Activated T-cell treated with anti-CD3 and anti-CD28 coated beads, Interleukin-2, amount 50 U/mL, for 72 hours (primary cell): ENCODE data around the gene MATN3. TPM values are rescaled to one million over a fixed set of nuclear protein-coding genes. Genes with fewer than 3 reads are reported as not detected.
A peak's percentile ranks its signal among the peaks of the same experiment; 100 is the strongest.

Source experiments
- ATAC-seq, 2 donors: fragments of 150-1000 bp; cut with Tn5 transposase; replicated peaks in 1 of 2; 2 replicates each; pipeline ENCODE4 v1.10.0; 2021; ENCODE audit warnings: moderate library complexity in 2 of 2, mild to moderate bottlenecking in 1 of 2
- DNase-seq, 2 donors: peaks; one replicate each; pipeline ENCODE4 v3.0.0; 2021 to 2022; ENCODE audit warnings: mixed read lengths in 1 of 2
- H3K27ac Mint-ChIP-seq: one replicate; pipeline ENCODE4 v1.8.0; 2022; ENCODE audit warnings: mild to moderate bottlenecking, moderate library complexity, mixed read lengths
- H3K27me3 Mint-ChIP-seq: one replicate; pipeline ENCODE4 v1.8.0; 2022; ENCODE audit warnings: low read depth, mixed read lengths
- H3K36me3 Mint-ChIP-seq, 2 donors: one replicate each; pipeline ENCODE4 v1.8.0; 2022; ENCODE audit warnings: mixed read lengths in 2 of 2, mild to moderate bottlenecking in 1 of 2; ENCODE audit not compliant: insufficient read depth in 2 of 2
- H3K4me1 Mint-ChIP-seq: one replicate; pipeline ENCODE4 v1.8.0; 2022; ENCODE audit warnings: low read depth, mixed read lengths
- H3K4me3 Mint-ChIP-seq, 2 donors: one replicate each; pipeline ENCODE4 v1.8.0; 2022; ENCODE audit warnings: mild to moderate bottlenecking in 2 of 2, mixed read lengths in 2 of 2, moderate library complexity in 2 of 2
- H3K9me3 Mint-ChIP-seq, 2 donors: one replicate each; pipeline ENCODE4 v1.8.0; 2022; ENCODE audit warnings: mixed read lengths in 2 of 2
- total RNA-seq, 2 donors: library from RNA; stranded (reverse); gene quantifications; one replicate each; pipeline ENCODE4 v1.2.3, GENCODE V29; 2022

The MATN3 gene
- total RNA-seq, 2 donors from 2014 or later = not detected

GRCh38 chr2:20011276-20012031 lies 1.0 kb downstream of the MATN3 start:
- H3K4me3 Mint-ChIP-seq = peak overlapping the region; percentile 66 to 77
- no peaks in the 10 kb centered on the region for H3K9me3 Mint-ChIP-seq
- no peak for DNase-seq
- H3K27me3 Mint-ChIP-seq = peaks cover 35% of the 10 kb centered on the region
- H3K27ac Mint-ChIP-seq = no peak overlapping the region
- no peak for ATAC-seq
- H3K4me1 Mint-ChIP-seq = peaks cover 12% of the 10 kb centered on the region
- H3K36me3 Mint-ChIP-seq = peaks cover 0 to 4% of the 10 kb centered on the region in 2 donors

DNA sequence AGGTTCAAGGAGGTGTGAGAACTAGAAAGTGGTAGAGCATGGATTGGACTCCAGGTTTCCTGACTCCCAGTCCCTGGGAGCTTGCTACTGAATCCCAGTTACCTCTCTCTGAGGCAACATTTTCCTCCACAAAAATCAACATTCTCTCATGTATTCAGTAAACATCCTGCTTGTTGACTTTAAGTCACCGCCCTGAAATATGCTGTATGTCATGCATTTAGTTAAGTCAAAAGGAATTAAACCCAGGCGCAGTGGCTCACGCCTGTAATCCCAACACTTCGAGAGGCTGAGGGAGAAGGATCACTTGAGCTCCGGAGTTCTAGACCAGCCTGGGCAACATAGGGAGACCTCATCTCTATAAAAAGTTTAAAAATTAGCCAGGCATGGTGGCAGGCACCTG lies 3.8 kb downstream of the MATN3 start:
- Mint-ChIP-seq H3K27me3 (peaks cover 24% of the 10 kb centered on the region), H3K4me1 (peaks cover 12% of the 10 kb centered on the region), H3K4me3 (no peak overlapping the region), H3K27ac (no peak overlapping the region), H3K9me3 (no peaks in the 10 kb centered on the region), H3K36me3 (peaks cover 0 to 3% of the 10 kb centered on the region in 2 donors)
- ATAC-seq = no peak
- DNase-seq = no peak

DNA sequence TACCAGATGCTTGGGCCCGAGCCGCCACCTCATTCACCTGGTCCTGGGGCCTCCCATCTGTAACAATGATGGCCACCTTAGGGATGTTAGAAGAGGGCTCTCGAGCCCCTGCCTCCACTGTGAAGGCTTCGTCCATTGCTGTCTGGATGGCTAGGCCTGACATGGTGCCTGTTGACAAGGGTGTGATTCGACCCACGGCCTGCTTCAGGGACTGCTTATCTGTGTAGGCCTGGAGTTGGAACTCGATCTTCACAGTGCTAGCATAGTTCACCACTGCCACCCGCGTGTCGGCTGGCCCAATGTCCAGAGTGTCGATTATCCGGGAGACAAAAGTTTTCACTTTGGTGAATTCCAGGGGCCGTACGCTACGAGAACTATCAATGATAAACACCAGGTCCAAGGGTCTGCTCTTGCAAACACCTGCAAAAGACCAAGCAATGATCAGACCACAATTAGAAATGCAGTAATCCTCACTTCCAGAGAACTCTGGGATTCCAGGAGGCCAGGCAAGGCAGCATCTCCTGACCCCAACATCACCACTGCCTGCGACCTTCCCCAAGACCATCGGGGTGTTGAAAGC lies 6.5 kb downstream of the MATN3 start:
- Mint-ChIP-seq H3K4me3 (no peak overlapping the region), H3K9me3 (no peaks in the 10 kb centered on the region), H3K36me3 (no peaks in the 10 kb centered on the region), H3K27ac (no peak overlapping the region), H3K4me1 (no peaks in the 10 kb centered on the region), H3K27me3 (peaks cover 14% of the 10 kb centered on the region)
- ATAC-seq = no peak
- DNase-seq = no peak

GRCh38 chr2:20005067-20005627 lies 7.3 kb downstream of the MATN3 start:
- Mint-ChIP-seq H3K4me1 (no peaks in the 10 kb centered on the region), H3K27ac (no peak overlapping the region), H3K36me3 (no peaks in the 10 kb centered on the region), H3K9me3 (no peaks in the 10 kb centered on the region), H3K4me3 (no peak overlapping the region), H3K27me3 (peaks cover 16% of the 10 kb centered on the region)
- ATAC-seq (no peak), DNase-seq (no peak)

DNA sequence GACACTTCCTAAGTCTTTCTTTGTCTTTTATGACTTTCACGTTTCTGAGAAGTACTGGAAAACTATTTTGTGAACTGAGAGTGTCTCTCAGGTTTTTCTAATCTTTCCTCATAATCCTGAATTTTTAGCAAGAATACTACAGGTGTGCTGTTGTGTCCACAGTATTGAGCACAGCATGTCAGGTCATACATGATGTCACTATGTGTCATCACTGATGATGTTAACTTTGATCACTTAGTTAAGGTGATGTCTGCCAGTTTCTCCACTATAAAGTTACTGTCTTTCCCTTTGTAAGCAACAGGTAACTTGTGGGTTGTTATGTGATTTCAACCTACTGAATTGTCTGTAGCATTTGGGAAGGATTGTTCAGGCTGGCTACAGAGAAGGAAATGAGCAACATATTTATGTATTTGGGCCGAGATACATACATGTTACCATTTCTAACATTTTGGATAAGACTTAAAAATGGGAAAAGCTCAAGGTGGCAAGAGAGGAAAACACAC lies 11.1 kb downstream of the MATN3 start:
- H3K36me3 Mint-ChIP-seq = no peaks in the 10 kb centered on the region
- H3K9me3 Mint-ChIP-seq = no peaks in the 10 kb centered on the region
- peaks cover 17% of the 10 kb centered on the region for H3K27me3 Mint-ChIP-seq
- H3K4me1 Mint-ChIP-seq = no peaks in the 10 kb centered on the region
- no peak overlapping the region for H3K27ac Mint-ChIP-seq
- no peak overlapping the region for H3K4me3 Mint-ChIP-seq
- peak in 1 of 2 donors; percentile 36 for ATAC-seq
- DNase-seq = no peak

DNA sequence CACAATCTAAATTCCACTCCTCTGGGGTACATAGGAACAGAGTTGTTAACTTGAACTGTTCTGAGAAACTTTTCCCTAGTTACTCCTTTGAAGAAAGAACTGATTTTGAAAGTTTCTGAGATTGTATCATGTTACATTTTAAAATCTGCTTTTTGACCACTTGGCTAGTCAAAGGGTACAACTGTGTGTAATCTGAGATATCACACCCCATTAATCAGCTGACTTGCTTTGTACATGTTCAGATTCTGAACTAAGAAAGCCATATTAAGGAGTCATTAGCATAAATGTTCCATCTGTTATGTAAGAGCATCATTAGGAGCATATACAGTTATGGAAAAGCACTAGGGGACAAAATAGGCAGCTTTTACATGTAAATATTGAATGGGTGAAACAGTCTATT lies 18.7 kb downstream of the MATN3 start:
- H3K27ac Mint-ChIP-seq = no peak overlapping the region
- H3K4me1 Mint-ChIP-seq = peaks cover 15% of the 10 kb centered on the region
- H3K4me3 Mint-ChIP-seq = no peak overlapping the region
- no peaks in the 10 kb centered on the region for H3K9me3 Mint-ChIP-seq
- DNase-seq = no peak
- H3K36me3 Mint-ChIP-seq = peaks cover 0 to 4% of the 10 kb centered on the region in 2 donors
- peaks cover 26% of the 10 kb centered on the region for H3K27me3 Mint-ChIP-seq
- no peak for ATAC-seq

DNA sequence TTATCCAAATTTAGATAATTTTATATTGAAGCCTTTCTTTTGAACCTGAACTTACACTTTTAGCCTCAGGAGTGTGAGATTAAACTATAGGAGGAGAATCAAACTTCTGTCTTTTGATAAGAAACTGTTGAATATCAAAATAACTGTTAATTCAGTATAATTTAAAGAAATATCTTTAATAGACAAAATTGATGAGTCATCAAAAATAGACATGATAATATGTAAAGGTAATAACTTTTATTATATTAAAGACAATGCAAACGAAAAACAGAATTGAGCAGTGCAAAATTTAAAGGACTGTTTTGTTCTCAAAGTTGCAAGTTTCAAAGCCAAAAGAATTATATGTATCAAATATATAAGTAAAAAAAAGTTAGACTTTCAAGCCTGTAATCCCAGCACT lies 20.6 kb downstream of the MATN3 start:
- Mint-ChIP-seq H3K9me3 (no peaks in the 10 kb centered on the region), H3K36me3 (peaks cover 0 to 4% of the 10 kb centered on the region in 2 donors), H3K4me1 (peaks cover 21% of the 10 kb centered on the region), H3K27me3 (peaks cover 26% of the 10 kb centered on the region), H3K4me3 (no peak overlapping the region), H3K27ac (no peak overlapping the region)
- DNase-seq (no peak), ATAC-seq (no peak)

DNA sequence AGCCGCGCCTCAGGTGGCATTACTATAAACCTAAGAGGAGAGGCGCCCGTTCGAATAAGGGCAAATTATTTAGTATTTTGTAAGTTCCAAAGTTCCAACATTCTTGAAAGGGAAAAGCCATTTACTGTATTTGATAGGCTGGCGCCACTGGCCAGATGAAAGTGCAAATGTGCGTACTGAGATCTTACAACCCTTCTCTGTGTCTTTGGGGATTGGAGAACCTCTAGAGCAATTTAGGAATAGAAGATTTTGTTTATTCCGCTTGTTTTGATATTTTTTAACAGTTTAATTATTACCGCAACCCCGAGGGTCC lies 22.1 kb downstream of the MATN3 start:
- peaks cover 26% of the 10 kb centered on the region for H3K27me3 Mint-ChIP-seq
- peaks cover 0 to 4% of the 10 kb centered on the region in 2 donors for H3K36me3 Mint-ChIP-seq
- peaks cover 21% of the 10 kb centered on the region for H3K4me1 Mint-ChIP-seq
- peak overlapping the region; percentile 94 to 98 for H3K4me3 Mint-ChIP-seq
- ATAC-seq (no peak), DNase-seq (no peak)
- no peaks in the 10 kb centered on the region for H3K9me3 Mint-ChIP-seq
- H3K27ac Mint-ChIP-seq = no peak overlapping the region

DNA sequence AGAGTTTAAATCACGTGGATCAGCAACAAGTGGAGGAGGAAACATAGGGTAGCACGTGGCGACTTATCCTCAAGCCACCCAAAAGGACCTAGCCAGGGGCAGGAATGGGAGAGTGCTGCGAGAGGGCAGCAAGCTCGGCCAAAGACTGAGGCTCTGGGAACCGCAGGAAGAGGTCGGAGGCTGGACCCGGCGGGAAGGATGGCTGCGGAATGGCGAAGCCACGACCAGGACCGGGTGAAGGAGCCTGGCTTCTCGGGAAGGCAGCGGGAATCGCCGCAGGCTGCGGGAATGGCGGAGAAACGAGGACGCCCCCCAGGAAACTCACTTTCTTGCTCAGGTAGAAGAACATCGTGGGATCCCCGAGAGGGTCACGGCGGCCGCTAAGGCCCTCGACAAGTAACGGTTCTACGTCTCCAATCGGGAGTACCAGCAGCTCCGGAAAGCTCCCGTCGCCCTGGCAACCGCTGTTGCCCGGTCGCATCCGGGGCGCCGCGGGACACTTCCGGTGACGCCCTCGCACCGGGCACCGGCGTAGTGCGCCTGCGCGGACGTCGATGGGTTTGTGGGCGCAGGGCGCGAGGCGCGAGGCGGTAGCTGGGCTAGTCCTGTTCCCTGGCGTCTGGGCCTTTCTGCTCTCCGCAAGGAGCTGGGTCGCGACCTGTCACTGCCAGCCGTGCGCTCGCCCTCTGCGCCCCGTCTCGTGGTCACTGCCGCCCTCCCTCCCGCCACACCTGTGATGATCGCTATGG lies 22.6 kb downstream of the MATN3 start, which contains the start of gene WDR35:
Gene WDR35, minus strand, starts transcription at position 439 of the 749 bp plus-strand sequence. Its CDS starts 90 bp downstream, at position 349.
- H3K9me3 Mint-ChIP-seq = no peaks in the 10 kb centered on the region
- peak; percentile 94 to 96 for DNase-seq

GRCh38 chr2:19989342-19989666 lies 23.2 kb downstream of the MATN3 start:
- ATAC-seq (no peak), DNase-seq (no peak)
- Mint-ChIP-seq H3K9me3 (no peaks in the 10 kb centered on the region), H3K27ac (peak overlapping the region; percentile 92), H3K4me1 (peaks cover 21% of the 10 kb centered on the region), H3K36me3 (peaks cover 0 to 4% of the 10 kb centered on the region in 2 donors), H3K27me3 (peaks cover 25% of the 10 kb centered on the region), H3K4me3 (peak overlapping the region; percentile 94 to 98)

More for the DNA sequence above, 22.6 kb downstream of the MATN3 start, which contains the start of gene WDR35:
- Mint-ChIP-seq H3K4me1 (peaks cover 21% of the 10 kb centered on the region), H3K4me3 (peak within 1 kb of the TSS; percentile 94 to 98), H3K36me3 (peaks cover 0 to 4% of the 10 kb centered on the region in 2 donors), H3K27me3 (peaks cover 26% of the 10 kb centered on the region), H3K27ac (peak within 1 kb of the TSS; percentile 92)
- ATAC-seq = peak; percentile 98 to 99

GRCh38 chr2:19988600-19988999 lies 23.9 kb downstream of the MATN3 start:
- H3K9me3 Mint-ChIP-seq = no peaks in the 10 kb centered on the region
- peaks cover 21% of the 10 kb centered on the region for H3K4me1 Mint-ChIP-seq
- DNase-seq (no peak), ATAC-seq (no peak)
- peaks cover 18% of the 10 kb centered on the region for H3K27me3 Mint-ChIP-seq
- H3K27ac Mint-ChIP-seq = peak overlapping the region; percentile 92
- H3K4me3 Mint-ChIP-seq = peak overlapping the region; percentile 94 to 98
- H3K36me3 Mint-ChIP-seq = peaks cover 0 to 4% of the 10 kb centered on the region in 2 donors

DNA sequence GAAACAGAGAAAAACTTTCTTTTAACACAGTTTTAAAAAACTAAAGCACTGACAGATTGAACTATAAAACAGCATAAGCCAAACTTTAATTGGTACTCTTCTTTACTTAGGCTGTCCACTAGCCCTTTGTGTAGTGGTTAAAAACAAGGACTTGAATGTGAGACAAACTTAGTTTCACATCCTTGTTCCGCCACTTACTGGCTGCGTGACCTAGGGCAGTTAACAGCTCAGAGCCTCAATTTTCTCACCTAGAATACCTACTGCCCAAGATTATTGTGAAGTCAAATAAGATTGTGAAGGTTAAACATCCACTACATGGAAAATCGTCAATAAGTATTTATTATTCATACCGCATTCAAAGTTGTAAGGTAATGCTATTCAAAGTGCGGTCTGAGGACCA lies 24.5 kb downstream of the MATN3 start:
- Mint-ChIP-seq H3K4me1 (peaks cover 25% of the 10 kb centered on the region), H3K27ac (no peak overlapping the region), H3K9me3 (no peaks in the 10 kb centered on the region), H3K36me3 (peaks cover 2 to 4% of the 10 kb centered on the region in 2 donors), H3K27me3 (peaks cover 12% of the 10 kb centered on the region), H3K4me3 (peak overlapping the region in 1 of 2 donors; percentile 98)
- ATAC-seq (no peak), DNase-seq (no peak)

GRCh38 chr2:19982268-19982667 lies 30.2 kb downstream of the MATN3 start:
- peaks cover 12% of the 10 kb centered on the region for H3K4me1 Mint-ChIP-seq
- H3K4me3 Mint-ChIP-seq = no peak overlapping the region
- no peak overlapping the region for H3K27ac Mint-ChIP-seq
- ATAC-seq = peak; percentile 51 to 58
- no peak for DNase-seq
- no peaks in the 10 kb centered on the region for H3K27me3 Mint-ChIP-seq
- H3K36me3 Mint-ChIP-seq = peaks cover 0 to 6% of the 10 kb centered on the region in 2 donors
- no peaks in the 10 kb centered on the region for H3K9me3 Mint-ChIP-seq
